NCI-H446 treated with DMSO at 0.1 percent for 48 hours (cell line): ENCODE data around the gene RYR1.
"Not testable (repeated sequence)": the region's sequence is repeated elsewhere in the genome, so short reads cannot be mapped to it uniquely, and the experiment has no call there.

Source experiments
- DNase-seq: peaks from one replicate; lab custom pipeline; 2025; lab: John Stamatoyannopoulos, UW

The RYR1 gene

DNA sequence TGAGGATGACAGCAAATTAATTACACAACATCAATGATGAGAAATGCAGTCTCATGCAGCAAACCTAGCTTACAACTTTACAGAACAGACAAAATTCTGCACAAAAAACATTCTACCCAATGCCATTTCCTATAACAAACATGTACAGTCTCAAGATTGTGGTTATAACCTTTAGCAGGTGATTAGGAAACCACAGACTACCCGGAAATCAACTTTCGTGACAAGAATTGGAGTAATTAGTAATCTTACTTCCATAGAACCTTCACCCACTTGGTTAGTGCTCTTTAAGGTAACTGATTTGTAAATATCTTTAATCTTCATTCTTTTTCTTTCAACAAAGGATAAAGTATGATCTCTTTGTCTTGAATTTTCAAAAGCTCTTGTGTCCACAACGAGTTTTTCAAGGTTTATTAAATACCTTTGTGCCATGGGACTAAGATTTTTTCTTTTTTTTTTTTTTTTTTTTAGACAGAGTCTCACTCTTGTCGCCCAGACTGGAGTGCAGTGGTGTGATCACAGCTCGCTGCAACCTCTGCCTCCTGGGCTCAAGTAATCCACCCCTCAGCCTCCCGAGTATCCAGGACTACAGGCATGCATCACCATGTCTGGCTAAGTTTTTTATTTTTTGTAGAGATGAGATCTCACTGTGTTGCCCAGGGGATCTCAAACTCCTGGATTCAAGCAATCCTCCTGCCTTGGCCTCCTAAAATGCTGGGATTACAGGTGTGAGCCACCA, 105.5 kb downstream of the RYR1 start:
- DNase-seq: no peak

DNA sequence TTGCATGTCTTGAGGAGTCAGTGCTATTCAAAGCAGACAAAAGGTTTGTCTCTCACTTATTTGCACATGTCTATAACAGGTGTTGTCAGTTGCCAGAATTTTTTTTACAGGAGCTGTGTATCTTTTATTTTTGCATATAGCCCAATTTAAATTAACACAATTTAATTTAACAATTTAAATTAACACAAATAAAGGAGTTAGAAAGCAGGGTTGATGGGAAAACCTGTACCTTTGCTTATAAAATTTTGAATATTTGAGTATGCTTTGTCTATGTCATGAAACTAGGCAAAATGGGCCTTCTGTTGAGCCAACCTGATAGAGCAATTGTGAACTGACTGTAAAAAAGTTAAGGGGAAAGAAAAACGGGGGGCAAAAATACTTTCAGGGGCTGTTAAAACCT, 106.3 kb downstream of the RYR1 start:
- DNase-seq: no peak

DNA sequence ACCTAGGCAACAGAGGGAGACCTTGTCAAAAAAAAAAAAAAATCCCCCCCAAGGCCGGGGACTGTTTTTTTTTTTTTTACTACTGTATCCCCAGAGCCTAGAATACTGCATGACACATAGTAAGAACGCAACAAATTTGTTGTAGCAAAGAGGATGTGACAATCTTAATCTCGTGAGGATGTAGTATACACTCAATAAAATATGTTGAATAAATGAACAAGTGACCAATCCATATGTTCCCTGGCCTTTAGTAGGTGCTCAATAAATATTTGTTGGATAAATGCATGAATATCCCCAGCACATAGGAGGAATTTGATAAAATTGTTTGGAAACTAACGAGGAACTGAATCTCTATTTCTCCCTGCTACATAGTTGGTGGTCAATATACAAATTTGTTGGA, 108.5 kb downstream of the RYR1 start:
- DNase-seq: no peak

DNA sequence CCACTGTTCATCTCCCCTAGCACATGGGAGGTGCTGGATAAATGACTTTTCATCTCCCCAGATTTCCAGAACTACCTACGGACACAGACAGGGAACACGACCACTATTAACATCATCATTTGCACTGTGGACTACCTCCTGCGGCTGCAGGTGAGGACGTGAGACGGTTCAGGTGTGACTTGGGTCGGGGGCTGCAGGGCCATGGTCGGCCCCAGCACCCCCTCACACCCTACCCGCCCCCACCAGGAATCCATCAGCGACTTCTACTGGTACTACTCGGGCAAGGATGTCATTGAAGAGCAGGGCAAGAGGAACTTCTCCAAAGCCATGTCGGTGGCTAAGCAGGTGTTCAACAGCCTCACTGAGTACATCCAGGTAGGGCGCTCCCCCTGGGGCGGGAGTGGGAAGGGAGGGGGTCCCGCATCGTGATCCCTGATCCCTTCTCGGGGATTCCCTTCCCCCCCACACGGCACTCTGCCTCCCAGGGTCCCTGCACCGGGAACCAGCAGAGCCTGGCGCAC, 109.9 kb downstream of the RYR1 start:
- DNase-seq: no peak

DNA sequence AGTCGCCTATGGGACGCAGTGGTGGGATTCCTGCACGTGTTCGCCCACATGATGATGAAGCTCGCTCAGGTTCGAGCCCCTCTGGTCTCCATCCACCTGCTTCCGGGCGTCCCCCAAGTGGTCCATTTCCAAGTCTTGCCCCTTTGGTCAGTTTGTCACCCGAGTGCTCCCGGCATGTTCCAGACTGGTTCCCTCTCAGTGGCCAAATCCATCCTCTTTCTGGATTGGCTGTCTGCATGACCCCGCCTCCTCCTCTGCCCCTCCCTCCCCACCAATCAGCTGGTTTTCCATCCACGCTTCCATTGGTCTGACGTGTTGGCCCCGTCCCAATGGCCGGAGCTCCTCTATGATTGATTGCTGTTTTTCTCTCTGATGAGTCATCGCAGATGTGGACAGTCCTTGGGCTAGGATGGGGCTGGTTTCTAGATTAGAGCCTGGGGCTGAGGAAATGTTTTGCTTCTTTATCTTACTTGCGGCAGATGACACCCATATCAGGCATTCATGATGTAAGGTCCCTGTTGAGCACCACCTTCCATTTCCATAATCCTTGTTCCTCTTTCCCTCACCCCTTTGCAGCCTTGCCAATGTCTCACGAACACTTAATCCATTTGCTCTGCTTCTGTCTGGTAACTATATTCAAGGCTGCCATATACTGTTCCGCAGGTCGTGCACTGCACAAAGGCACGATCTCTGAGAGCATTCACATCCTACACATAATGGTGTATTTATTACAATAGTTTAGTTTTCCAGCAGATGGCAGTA, 110.5 kb downstream of the RYR1 start:
- DNase-seq: peak; percentile 85

DNA sequence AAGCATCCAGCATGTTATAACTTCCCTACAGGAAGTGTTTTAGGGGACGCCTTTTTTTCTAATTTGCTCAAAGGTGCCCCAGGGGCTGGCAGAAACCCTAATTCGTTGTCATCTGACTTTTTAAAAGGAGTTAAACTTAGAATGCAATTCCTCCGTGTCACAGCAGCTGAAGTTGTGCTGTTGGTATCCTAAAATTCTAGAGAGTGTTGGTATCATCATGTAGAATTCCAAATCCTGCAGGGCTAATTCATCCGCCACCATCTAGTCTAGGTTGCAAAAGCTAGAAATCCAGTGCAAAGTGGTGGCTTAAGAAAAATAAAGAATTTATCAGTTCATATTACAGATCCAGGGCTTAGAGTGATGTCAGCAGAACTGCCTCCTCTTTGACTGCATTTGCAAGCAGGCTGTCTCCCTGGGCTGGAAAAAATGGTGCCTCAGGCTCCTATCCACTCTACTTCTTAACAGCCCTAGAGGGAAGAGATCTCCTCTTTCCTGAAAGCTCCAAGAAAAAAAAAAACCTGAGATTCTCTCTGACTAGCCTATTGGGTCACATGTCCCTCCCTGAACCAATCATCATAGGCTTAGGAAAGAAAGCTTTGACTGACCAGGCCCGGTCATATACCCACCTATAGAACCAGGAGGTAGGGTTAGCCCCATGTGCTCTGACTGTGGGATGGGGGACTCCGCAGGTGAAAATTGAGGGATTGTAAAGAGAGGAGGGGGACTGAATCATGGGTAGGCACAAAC, 111.3 kb downstream of the RYR1 start:
- no peak for DNase-seq

DNA sequence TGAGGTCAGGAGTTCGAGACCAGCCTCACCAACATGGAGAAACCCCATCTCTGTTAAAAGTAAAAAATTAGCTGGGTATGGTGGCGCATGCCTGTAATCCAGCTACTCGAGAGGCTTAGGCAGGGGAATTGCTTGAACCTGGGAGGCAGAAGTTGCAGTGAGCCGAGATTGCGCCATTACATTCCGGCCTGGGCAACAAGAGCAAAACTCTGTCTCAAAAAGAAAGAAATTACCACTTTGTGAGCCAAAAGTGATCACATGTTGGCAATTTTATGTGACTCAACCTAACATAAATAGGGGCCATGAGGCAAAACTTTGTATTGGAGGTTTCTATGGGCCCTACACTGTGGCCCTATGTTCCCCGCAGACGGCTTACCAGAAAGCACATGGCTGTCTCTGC, 112.1 kb downstream of the RYR1 start:
- no peak for DNase-seq

DNA sequence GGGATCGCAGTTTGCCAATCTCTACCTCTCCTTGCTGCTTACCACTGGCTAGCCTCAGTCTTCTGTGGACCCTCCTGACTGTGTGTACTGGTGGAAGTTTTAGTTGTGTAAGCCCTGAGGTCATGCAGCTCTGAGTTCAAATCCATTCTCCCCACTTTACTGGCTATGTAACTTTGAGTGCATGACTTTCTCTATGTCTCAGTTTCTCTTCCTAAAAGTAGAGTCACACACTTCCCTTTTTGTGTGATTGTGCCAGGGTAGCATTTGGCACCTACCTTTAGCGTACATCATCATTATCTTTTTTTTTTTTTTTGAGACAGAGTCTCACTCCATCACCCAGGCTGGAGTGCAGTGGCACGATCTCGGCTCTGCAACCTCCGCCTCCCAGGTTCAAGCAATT, 113.9 kb downstream of the RYR1 start:
- no peak for DNase-seq

DNA sequence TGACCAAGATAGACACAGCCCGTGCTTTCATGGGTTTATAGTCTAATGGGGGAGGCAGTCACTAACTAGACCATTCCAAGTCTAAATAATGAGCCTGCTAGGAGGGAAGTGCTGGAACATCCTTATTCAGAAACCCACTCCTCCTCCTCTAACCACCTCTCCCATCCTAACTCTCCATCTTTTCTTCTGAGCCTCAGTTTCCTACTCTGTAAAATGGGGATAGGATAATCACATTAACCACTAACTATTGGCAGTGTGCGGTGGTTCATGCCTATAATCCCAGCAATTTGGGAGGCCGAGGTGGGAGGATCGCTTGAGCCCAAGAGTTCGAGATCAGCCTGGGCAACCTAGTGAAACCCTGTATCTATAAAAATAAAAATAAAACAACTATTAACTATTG, 115.6 kb downstream of the RYR1 start:
- no peak for DNase-seq

DNA sequence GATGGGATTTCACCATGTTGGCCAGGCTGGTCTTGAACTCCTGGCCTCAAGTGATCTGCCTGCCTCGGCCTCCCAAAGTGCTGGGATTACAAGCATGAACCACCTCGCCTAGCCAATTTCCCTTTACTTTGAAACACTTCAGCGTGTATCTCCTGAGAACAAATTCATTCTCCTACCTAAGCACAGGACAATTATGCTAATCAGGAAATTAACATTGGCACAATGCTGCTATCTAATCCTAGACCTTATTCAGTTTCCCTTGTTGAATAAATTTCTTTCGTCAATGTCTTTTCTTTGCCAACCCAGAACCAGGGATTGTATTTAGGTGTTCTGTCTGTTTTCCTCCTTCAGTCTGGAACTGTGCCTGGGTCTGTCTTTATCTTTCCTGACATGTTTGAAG, 116.5 kb downstream of the RYR1 start:
- no peak for DNase-seq

DNA sequence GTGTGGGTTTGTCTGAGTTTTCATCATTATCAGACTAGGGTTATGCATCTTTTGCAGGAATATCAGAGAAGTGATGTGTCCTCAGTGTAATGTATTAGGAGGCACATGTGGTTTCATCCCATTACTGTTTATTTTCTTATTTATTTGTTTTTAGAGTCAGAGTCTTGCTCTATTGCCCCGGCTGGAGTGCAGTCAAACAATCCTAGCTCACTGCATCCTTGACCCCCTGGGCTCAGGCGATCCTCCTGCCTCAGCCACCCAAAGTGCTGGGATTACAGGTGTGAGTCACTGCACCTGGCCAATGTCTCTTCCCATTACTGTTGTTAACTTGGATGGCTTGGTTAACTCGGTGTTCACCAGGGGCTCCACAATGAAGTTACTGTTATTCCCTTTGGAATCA, 116.9 kb downstream of the RYR1 start:
- no peak for DNase-seq

DNA sequence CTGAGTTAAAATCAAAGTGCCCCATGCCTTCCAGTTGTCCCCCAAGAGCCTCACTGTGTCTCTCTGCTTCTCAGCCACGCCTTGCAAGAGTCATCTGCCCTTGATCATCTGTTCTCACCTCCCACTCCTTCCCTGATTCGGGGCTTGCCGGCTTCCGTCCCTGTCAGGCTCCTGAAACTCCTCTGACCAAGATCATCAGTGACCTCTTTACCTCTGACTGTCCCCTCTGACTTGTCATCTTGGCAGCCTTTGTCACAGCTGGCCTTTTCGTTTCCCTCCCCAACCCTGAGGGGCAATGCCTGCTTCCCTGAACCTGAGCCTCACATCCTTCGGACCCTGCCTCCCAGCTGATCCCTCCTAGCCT, 117.9 kb downstream of the RYR1 start:
- DNase-seq: no peak

DNA sequence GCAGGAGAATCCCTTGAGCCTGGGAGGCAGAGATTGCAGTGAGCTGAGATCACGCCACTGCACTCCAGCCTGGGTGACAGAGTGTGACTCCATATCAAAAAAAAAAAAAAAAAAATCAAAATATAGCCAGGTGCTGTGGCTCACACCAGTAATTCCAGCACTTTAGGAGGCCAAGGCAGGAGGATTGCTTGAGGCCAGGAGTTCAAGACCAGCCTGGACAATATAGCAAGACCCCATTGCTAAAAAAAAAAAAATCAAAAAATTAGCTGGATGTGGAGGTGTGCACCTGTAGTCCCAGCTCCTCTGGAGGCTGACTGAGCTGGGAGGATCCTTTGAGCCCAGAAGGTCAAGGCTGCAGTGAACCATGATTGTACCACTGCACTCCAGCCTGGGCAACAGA, 119.7 kb downstream of the RYR1 start:
- not testable (repeated sequence) for DNase-seq

DNA sequence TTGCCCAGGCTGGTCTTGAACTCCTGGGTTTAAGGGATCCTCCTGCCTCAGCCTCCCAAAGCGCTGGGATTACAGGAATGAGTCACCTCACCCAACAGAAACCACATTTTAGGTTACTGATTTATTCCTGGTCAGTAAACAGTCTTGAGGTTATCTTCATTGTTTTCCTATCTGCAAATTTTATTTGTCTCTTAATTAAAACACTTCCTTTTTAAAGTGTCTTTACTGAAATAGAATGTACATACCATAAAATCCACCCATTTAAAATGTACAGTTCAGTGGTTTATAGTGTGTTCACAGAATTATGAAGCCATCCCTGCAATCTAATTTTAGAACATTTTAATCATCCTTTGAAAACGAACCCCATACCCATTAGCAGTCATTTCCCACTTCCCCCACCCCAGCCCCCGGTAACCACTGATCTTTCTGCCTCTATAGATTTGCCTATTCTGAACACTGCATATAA, 121.2 kb downstream of the RYR1 start:
- DNase-seq: no peak

DNA sequence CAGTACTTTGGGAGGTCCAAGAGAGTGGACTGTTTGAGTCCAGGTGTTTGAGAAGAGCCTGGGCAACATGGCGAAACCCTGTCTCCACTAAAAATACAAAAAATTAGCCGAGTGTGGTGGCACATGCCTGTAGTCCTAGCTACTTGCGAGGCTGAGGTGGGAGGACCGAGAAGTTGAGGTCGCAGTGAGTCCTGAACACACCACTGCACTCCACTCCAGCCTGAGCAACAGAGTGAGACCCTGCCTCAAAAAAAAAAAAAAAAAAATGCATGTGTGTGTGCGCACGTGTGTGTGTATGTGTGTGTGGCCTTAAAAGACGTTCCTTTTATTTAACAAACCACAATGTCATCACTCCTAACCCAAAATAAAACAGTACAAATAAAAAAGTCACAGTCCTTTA, 121.7 kb downstream of the RYR1 start:
- DNase-seq: no peak

DNA sequence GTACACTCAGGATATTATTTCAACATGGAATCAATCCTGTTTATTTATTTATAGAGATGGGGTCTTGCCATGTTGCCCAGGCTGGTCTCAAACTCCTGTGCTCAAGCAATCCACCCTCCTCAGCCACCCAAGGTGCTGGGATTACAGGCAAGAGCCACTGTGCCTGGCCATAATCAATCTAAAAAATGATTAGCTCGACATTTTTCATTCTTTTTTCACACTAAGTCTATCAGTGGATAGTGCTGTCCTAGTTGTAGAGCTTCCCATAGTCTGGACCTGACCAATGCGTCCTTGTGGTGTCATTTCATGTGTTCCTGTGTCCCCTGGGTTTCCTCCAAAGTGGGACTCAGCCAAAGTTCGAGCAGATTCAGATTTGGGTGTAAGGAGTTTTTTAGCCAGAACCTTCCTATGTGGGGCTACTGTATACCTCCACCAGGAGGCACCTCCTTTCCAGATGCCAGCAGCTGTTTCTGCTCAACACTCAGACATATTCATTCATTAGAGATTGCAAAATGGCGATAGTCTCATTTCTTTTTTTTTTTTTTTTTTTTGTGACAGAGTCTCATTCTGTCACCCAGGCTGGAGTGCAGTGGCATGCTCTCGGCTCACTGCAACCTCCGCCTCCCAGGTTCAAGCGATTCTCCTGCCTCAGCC, 123.2 kb downstream of the RYR1 start:
- no peak for DNase-seq

DNA sequence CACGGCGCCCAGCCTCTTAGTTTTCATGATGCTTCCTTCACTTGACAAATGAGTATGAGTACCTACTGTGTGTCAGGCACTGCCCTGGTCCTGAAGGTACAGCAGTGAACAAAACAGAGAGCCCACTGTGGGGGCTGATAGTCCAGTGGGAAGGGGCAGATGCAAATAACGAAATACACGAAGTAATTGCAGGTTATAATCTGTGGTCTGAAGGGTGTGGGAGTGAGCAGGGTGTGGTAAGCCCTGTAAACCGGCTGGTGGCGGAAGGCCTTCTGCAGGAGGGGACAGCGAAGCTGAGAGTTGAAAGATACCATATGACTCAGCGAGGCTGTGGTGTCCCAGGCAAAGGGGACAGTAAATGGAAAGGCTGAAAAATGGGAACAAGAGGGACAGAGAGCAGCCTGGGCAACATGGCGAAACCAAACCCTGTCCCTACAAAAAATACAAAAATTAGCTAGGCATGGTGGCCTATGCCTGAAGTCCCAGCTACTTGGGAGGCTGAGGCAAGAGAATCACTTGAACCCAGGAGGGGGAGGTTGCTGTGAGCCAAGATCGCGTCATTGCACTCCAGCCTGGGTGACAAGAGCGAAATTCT, 123.8 kb downstream of the RYR1 start:
- DNase-seq: no peak

DNA sequence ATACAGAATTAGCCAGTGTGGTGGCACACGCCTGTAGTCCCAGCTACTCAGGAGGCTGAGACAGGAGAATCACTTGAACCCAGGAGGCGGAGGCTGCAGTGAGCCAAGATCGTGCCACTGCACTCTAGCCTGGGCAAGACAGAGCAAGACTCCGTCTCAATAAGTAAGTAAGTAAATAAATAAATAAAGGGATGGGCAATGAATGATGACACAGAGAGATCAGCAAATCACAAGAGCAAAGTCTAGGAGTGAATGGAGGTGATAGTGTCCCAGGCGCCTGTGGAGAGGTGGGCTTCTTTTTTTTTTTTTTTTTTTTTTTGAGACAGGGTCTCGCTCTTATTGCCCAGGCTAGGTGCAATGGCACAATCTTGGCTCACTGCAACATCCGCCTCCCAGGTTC, 125.4 kb downstream of the RYR1 start:
- DNase-seq: not testable (repeated sequence)

DNA sequence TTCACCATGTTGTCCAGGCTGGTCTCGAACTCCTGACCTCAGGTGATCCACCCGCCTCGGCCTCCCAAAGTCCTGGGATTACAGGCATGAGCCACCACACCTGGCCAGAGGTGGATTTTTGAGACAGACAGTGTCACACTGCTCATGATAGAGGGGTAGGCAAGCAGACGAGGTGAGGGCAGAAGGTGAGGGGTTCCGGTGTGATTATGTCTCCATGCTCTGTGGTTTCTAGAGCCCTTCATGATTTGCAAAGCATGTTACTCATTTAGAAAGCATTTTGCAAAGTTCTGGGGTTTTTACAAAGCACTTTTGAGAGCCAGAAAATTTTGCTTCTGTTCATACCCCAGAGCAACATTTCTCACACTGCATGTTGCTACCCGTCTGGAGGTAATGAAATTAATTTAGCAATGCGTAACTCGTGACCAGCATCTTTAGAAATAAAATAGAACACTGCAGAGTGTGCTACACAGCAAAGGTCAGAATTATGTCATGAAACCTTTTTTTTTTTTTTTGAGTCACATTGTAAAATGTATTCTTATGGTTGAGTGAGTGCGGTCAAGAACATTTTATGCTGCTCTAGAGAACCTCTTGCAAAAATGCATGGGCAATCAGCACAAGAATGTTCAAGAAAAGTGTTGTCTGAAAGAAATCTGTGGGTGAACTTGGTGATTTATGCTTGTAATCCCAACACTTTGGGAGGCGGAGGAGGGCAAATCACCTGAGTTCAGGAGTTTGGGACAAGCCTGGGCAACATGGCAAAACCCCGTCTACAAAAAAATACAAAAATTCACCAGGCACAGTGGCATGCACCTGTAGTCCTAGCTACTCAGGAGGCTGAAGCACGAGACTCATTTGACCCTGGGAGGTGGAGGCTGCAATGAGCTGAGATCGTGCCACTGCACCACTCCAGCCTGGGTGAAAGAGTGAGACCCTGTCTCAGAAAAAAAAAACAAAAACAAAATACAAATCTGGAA, 126.2 kb downstream of the RYR1 start:
- no peak for DNase-seq

DNA sequence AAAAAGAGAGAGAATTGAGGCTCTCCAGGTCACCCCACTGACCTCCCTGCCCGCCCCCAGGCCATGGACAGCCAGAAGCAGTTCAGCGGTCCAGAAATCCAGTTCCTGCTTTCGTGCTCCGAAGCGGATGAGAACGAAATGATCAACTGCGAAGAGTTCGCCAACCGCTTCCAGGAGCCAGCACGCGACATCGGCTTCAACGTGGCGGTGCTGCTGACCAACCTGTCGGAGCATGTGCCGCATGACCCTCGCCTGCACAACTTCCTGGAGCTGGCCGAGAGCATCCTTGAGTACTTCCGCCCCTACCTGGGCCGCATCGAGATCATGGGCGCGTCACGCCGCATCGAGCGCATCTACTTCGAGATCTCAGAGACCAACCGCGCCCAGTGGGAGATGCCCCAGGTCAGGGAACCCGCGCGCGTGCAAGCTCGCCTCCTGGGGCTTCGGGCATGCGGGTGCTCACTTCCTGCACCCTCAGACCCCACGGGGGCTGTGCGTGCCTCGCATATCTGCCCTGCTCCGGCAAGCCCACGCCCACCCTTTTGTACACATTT, 127.6 kb downstream of the RYR1 start:
- DNase-seq: no peak
